Measurements from ENCODE around the gene ACADS.

ACADS gene

GRCh38 chr12:120705618-120706017 lies 20.0 kb upstream of the ACADS start:
- H3K9me3 ChIP-seq (ENCODE audit: insufficient read depth, low read length): no peaks in the 10 kb centered on the region
- H2AFZ ChIP-seq (ENCODE audit: low read depth, low read length): no peak overlapping the region
- peaks cover 3% of the 10 kb centered on the region; the same call in 1 of the 2 replicates for H3K4me1 ChIP-seq (ENCODE audit: low read length)
- H3K4me3 ChIP-seq (ENCODE audit: low read length): no peak overlapping the region
- no peaks in the 10 kb centered on the region for H4K20me1 ChIP-seq (ENCODE audit: insufficient read depth, low read length)
- H3K9ac ChIP-seq (ENCODE audit: low read length): no peak overlapping the region
- peaks cover 3% of the 10 kb centered on the region; the same call in 1 of the 2 replicates for H3K79me2 ChIP-seq (ENCODE audit: low read length)
- no peaks in the 10 kb centered on the region for H3K27me3 ChIP-seq (ENCODE audit: low read depth, low read length)
- no peak overlapping the region for H3K4me2 ChIP-seq (ENCODE audit: low read length)
- no peak overlapping the region for H3K27ac ChIP-seq (ENCODE audit: low read length)
- TF ChIP-seq CTCF (IDR thresholded peaks at IDR 0.05; ENCODE audit: low read depth, low read length) (no peak), EZH2phosphoT487 (IDR thresholded peaks at IDR 0.05; ENCODE audit: low read depth) (no peak)
- peaks cover 29% of the 10 kb centered on the region for H3K36me3 ChIP-seq (replicated peaks; ENCODE audit: low read depth, low read length)

GRCh38 chr12:120706029-120706428 lies 19.6 kb upstream of the ACADS start:
- no peak for TF ChIP-seq CTCF (IDR thresholded peaks at IDR 0.05; ENCODE audit: low read depth, low read length)
- TF ChIP-seq EZH2phosphoT487 (IDR thresholded peaks at IDR 0.05; ENCODE audit: low read depth): no peak
- Histone ChIP-seq H3K4me1 (ENCODE audit: low read length) (peaks cover 3% of the 10 kb centered on the region; the same call in 1 of the 2 replicates), H3K27me3 (ENCODE audit: low read depth, low read length) (no peaks in the 10 kb centered on the region), H4K20me1 (ENCODE audit: insufficient read depth, low read length) (no peaks in the 10 kb centered on the region), H3K36me3 (replicated peaks; ENCODE audit: low read depth, low read length) (peaks cover 25% of the 10 kb centered on the region), H3K27ac (ENCODE audit: low read length) (no peak overlapping the region), H3K9me3 (ENCODE audit: insufficient read depth, low read length) (no peaks in the 10 kb centered on the region), H2AFZ (ENCODE audit: low read depth, low read length) (no peak overlapping the region), H3K9ac (ENCODE audit: low read length) (no peak overlapping the region), H3K79me2 (ENCODE audit: low read length) (peaks cover 7% of the 10 kb centered on the region), H3K4me2 (ENCODE audit: low read length) (no peak overlapping the region), H3K4me3 (ENCODE audit: low read length) (no peak overlapping the region)

GRCh38 chr12:120708651-120709050 lies 17.0 kb upstream of the ACADS start:
- no peaks in the 10 kb centered on the region for H3K27me3 ChIP-seq (ENCODE audit: low read depth, low read length)
- peaks cover 19% of the 10 kb centered on the region for H3K79me2 ChIP-seq (ENCODE audit: low read length)
- H3K9ac ChIP-seq (ENCODE audit: low read length): no peak overlapping the region
- H3K4me1 ChIP-seq (ENCODE audit: low read length): peaks cover 13% of the 10 kb centered on the region
- TF ChIP-seq CTCF (IDR thresholded peaks at IDR 0.05; ENCODE audit: low read depth, low read length): no peak
- no peak overlapping the region for H2AFZ ChIP-seq (ENCODE audit: low read depth, low read length)
- no peak overlapping the region for H3K27ac ChIP-seq (ENCODE audit: low read length)
- no peaks in the 10 kb centered on the region for H3K9me3 ChIP-seq (ENCODE audit: insufficient read depth, low read length)
- H4K20me1 ChIP-seq (ENCODE audit: insufficient read depth, low read length): 0 out of 2 replicates have a peak, but pooled peaks cover 5% of the 10 kb centered on the region
- peaks cover 16% of the 10 kb centered on the region for H3K36me3 ChIP-seq (replicated peaks; ENCODE audit: low read depth, low read length)
- H3K4me3 ChIP-seq (ENCODE audit: low read length): no peak overlapping the region
- no peak overlapping the region for H3K4me2 ChIP-seq (ENCODE audit: low read length)

GRCh38 chr12:120710031-120710804 lies 15.4 kb upstream of the ACADS start, which contains the start of gene UNC119B:
Gene UNC119B (plus strand): TSS chr12:120710458. CDS start chr12:120710475, 17 bp downstream.
- no peak within 1 kb of the TSS for H2AFZ ChIP-seq (ENCODE audit: low read depth, low read length)

More at GRCh38 chr12:120710031-120710804, 15.4 kb upstream of the ACADS start, which contains the start of gene UNC119B:
- TF ChIP-seq CTCF (IDR thresholded peaks at IDR 0.05; ENCODE audit: low read depth, low read length) (no peak), EZH2phosphoT487 (IDR thresholded peaks at IDR 0.05; ENCODE audit: low read depth) (no peak)
- 0 out of 2 replicates have a peak, but pooled peaks cover 5% of the 10 kb centered on the region for H4K20me1 ChIP-seq (ENCODE audit: insufficient read depth, low read length)
- peaks cover 19% of the 10 kb centered on the region for H3K79me2 ChIP-seq (ENCODE audit: low read length)
- H3K27ac ChIP-seq (ENCODE audit: low read length): peak within 1 kb of the TSS; percentile 22
- no peaks in the 10 kb centered on the region for H3K27me3 ChIP-seq (ENCODE audit: low read depth, low read length)
- H3K4me2 ChIP-seq (ENCODE audit: low read length): peak within 1 kb of the TSS; percentile 89
- H3K9ac ChIP-seq (ENCODE audit: low read length): peak within 1 kb of the TSS; percentile 87
- peaks cover 13% of the 10 kb centered on the region for H3K4me1 ChIP-seq (ENCODE audit: low read length)
- H3K36me3 ChIP-seq (replicated peaks; ENCODE audit: low read depth, low read length): peaks cover 18% of the 10 kb centered on the region
- no peaks in the 10 kb centered on the region for H3K9me3 ChIP-seq (ENCODE audit: insufficient read depth, low read length)
- H3K4me3 ChIP-seq (ENCODE audit: low read length): peak within 1 kb of the TSS; percentile 93
